ENCODE measurements around the gene ACADM. TPM values are rescaled to one million over a fixed set of nuclear protein-coding genes. Genes with fewer than 3 reads are reported as not detected.
"Not testable (repeated sequence)": the region's sequence is repeated elsewhere in the genome, so short reads cannot be mapped to it uniquely, and the experiment has no call there.

ACADM gene
- 10 to 100 TPM; 31.9 to 33.4 TPM for total RNA-seq
- polyA plus RNA-seq, result 10 to 100 TPM; 49.8 to 67.2 TPM

- DNase-seq, result peak; percentile 77 to 84 (median 79)
- H3K4me1 ChIP-seq (ENCODE audit: insufficient read depth, low read length), result peaks cover 39% of the 10 kb centered on the region
- peak within 1 kb of the TSS; percentile 73 for H3K27ac ChIP-seq (ENCODE audit: low read depth, low read length)
- peaks cover 22 to 49% (median 33%) of the 10 kb centered on the region in 4 donors for H3K4me1 Mint-ChIP-seq
- ChIA-PET POLR2A (ENCODE audit: partially characterized antibody) (interaction anchor here (0.7 to 1.4 kb wide), 3 partner anchors 52 to 64 kb away, joined by 3 read pairs; no protein-coding TSS in a partner anchor), CTCF (ENCODE audit: partially characterized antibody) (no interaction called here)
- H3K9me3 Mint-ChIP-seq, result no peaks in the 10 kb centered on the region
- H3K27me3 ChIP-seq (ENCODE audit: insufficient read depth, low read length), result no peaks in the 10 kb centered on the region
- H3K4me3 ChIP-seq (ENCODE audit: low read length in 2 of 2), result peak within 1 kb of the TSS; percentile 49 to 80
- H3K36me3 ChIP-seq (ENCODE audit: insufficient read depth, low read length), result no peaks in the 10 kb centered on the region
- H3K27ac Mint-ChIP-seq, result peak within 1 kb of the TSS; percentile 93 to 99 (median 97)
- H3K9me3 ChIP-seq (ENCODE audit: control insufficient read depth in 1 of 2, low read length in 2 of 2), result no peaks in the 10 kb centered on the region
- intact Hi-C loops (cut with micrococcal nuclease), result loop anchor here (1.0 to 2.0 kb wide), 3 partner anchors 16 to 1958 kb away; partner anchors contain the start of genes RABGGTB and ZZZ3
- H3K4me3 Mint-ChIP-seq, result peak within 1 kb of the TSS; percentile 96 to 100 (median 99)
- no peaks in the 10 kb centered on the region for H3K27me3 Mint-ChIP-seq
- H3K36me3 Mint-ChIP-seq, result peaks cover 0 to 9% of the 10 kb centered on the region in 2 donors
These were observed at the start of gene ACADM for GRCh38 chr1:75724472-75725022. TSS of gene ACADM (plus strand) at chr1:75724709. CDS start at chr1:75724788, 79 bp downstream.

- H3K4me1 ChIP-seq (ENCODE audit: insufficient read depth, low read length), result no peaks in the 10 kb centered on the region
- no peak for DNase-seq
- H3K36me3 ChIP-seq (ENCODE audit: insufficient read depth, low read length), result no peaks in the 10 kb centered on the region
- H3K27me3 Mint-ChIP-seq, result peaks cover 8% of the 10 kb centered on the region in 2 donors
- no peak overlapping the region for H3K4me3 ChIP-seq (ENCODE audit: low read length in 2 of 2)
- ChIA-PET POLR2A (ENCODE audit: partially characterized antibody) (no interaction called here), CTCF (ENCODE audit: partially characterized antibody) (no interaction called here)
- intact Hi-C loops (cut with micrococcal nuclease), result no loop called here
- H3K4me3 Mint-ChIP-seq, result no peak overlapping the region
- H3K27ac Mint-ChIP-seq, result no peak overlapping the region
- no peak overlapping the region for H3K27ac ChIP-seq (ENCODE audit: low read depth, low read length)
- H3K9me3 Mint-ChIP-seq, result peaks cover 0 to 7% (median 0%) of the 10 kb centered on the region in 8 donors
- no peaks in the 10 kb centered on the region for H3K9me3 ChIP-seq (ENCODE audit: control insufficient read depth in 1 of 2, low read length in 2 of 2)
- H3K27me3 ChIP-seq (ENCODE audit: insufficient read depth, low read length), result no peaks in the 10 kb centered on the region
- H3K36me3 Mint-ChIP-seq, result no peaks in the 10 kb centered on the region
- no peaks in the 10 kb centered on the region for H3K4me1 Mint-ChIP-seq
These were observed 47.1 kb upstream of the ACADM start for GRCh38 chr1:75677443-75677842.

- POLR2A ChIA-PET (ENCODE audit: partially characterized antibody); H3K27ac ChIP-seq (ENCODE audit: low read depth, low read length); H3K27ac Mint-ChIP-seq: not testable (repeated sequence)
These were observed 46.5 kb upstream of the ACADM start for GRCh38 chr1:75677964-75678363.

GRCh38 chr1:75690547-75690946, 34.0 kb upstream of the ACADM start:
- H3K27me3 ChIP-seq (ENCODE audit: insufficient read depth, low read length), result no peaks in the 10 kb centered on the region

More at GRCh38 chr1:75677964-75678363, 46.5 kb upstream of the ACADM start:
- H3K27me3 Mint-ChIP-seq; H3K36me3 ChIP-seq (ENCODE audit: insufficient read depth, low read length); H3K9me3 ChIP-seq (ENCODE audit: control insufficient read depth in 1 of 2, low read length in 2 of 2); H3K4me1 Mint-ChIP-seq; intact Hi-C loops (cut with micrococcal nuclease); H3K4me3 ChIP-seq (ENCODE audit: low read length in 2 of 2); H3K27me3 ChIP-seq (ENCODE audit: insufficient read depth, low read length); CTCF ChIA-PET (ENCODE audit: partially characterized antibody); H3K36me3 Mint-ChIP-seq; DNase-seq; H3K4me1 ChIP-seq (ENCODE audit: insufficient read depth, low read length); H3K4me3 Mint-ChIP-seq; H3K9me3 Mint-ChIP-seq: not testable (repeated sequence)

GRCh38 chr1:75693551-75693950, 31.0 kb upstream of the ACADM start:
- no peaks in the 10 kb centered on the region for H3K4me1 Mint-ChIP-seq
- peaks cover 0 to 6% (median 0%) of the 10 kb centered on the region in 8 donors for H3K9me3 Mint-ChIP-seq
- Histone ChIP-seq H3K36me3 (ENCODE audit: insufficient read depth, low read length) (no peaks in the 10 kb centered on the region), H3K4me1 (ENCODE audit: insufficient read depth, low read length) (no peaks in the 10 kb centered on the region), H3K27me3 (ENCODE audit: insufficient read depth, low read length) (no peaks in the 10 kb centered on the region), H3K9me3 (ENCODE audit: control insufficient read depth in 1 of 2, low read length in 2 of 2) (no peaks in the 10 kb centered on the region), H3K27ac (ENCODE audit: low read depth, low read length) (no peak overlapping the region), H3K4me3 (ENCODE audit: low read length in 2 of 2) (no peak overlapping the region)
- POLR2A ChIA-PET (ENCODE audit: partially characterized antibody), result no interaction called here
- H3K27me3 Mint-ChIP-seq, result peaks cover 8 to 9% of the 10 kb centered on the region in 2 donors
- no peak overlapping the region for H3K27ac Mint-ChIP-seq
- H3K4me3 Mint-ChIP-seq, result no peak overlapping the region
- CTCF ChIA-PET (ENCODE audit: partially characterized antibody), result no interaction called here
- intact Hi-C loops (cut with micrococcal nuclease), result no loop called here
- no peak for DNase-seq
- no peaks in the 10 kb centered on the region for H3K36me3 Mint-ChIP-seq

More at GRCh38 chr1:75690547-75690946, 34.0 kb upstream of the ACADM start:
- POLR2A ChIA-PET (ENCODE audit: partially characterized antibody), result no interaction called here
- CTCF ChIA-PET (ENCODE audit: partially characterized antibody), result no interaction called here
- no peak overlapping the region for H3K4me3 Mint-ChIP-seq
- Histone ChIP-seq H3K27ac (ENCODE audit: low read depth, low read length) (no peak overlapping the region), H3K36me3 (ENCODE audit: insufficient read depth, low read length) (no peaks in the 10 kb centered on the region), H3K4me3 (ENCODE audit: low read length in 2 of 2) (no peak overlapping the region), H3K4me1 (ENCODE audit: insufficient read depth, low read length) (no peaks in the 10 kb centered on the region), H3K9me3 (ENCODE audit: control insufficient read depth in 1 of 2, low read length in 2 of 2) (no peaks in the 10 kb centered on the region)
- H3K27ac Mint-ChIP-seq, result no peak overlapping the region
- peaks cover 0 to 4% (median 2%) of the 10 kb centered on the region in 8 donors for H3K9me3 Mint-ChIP-seq
- H3K4me1 Mint-ChIP-seq, result no peaks in the 10 kb centered on the region
- no peaks in the 10 kb centered on the region for H3K36me3 Mint-ChIP-seq
- H3K27me3 Mint-ChIP-seq, result peaks cover 5% of the 10 kb centered on the region in 2 donors
- DNase-seq, result no peak
- intact Hi-C loops (cut with micrococcal nuclease), result no loop called here

- Mint-ChIP-seq H3K4me3 (no peak overlapping the region), H3K4me1 (no peaks in the 10 kb centered on the region), H3K27me3 (peaks cover 7 to 12% of the 10 kb centered on the region in 2 donors), H3K36me3 (no peaks in the 10 kb centered on the region), H3K9me3 (peaks cover 0 to 2% (median 0%) of the 10 kb centered on the region in 8 donors), H3K27ac (no peak overlapping the region)
- Histone ChIP-seq H3K4me3 (ENCODE audit: low read length in 2 of 2) (no peak overlapping the region), H3K4me1 (ENCODE audit: insufficient read depth, low read length) (no peaks in the 10 kb centered on the region), H3K27me3 (ENCODE audit: insufficient read depth, low read length) (no peaks in the 10 kb centered on the region), H3K9me3 (ENCODE audit: control insufficient read depth in 1 of 2, low read length in 2 of 2) (no peaks in the 10 kb centered on the region), H3K27ac (ENCODE audit: low read depth, low read length) (no peak overlapping the region), H3K36me3 (ENCODE audit: insufficient read depth, low read length) (no peaks in the 10 kb centered on the region)
- no peak for DNase-seq
- ChIA-PET CTCF (ENCODE audit: partially characterized antibody) (no interaction called here), POLR2A (ENCODE audit: partially characterized antibody) (no interaction called here)
- intact Hi-C loops (cut with micrococcal nuclease), result no loop called here
These were observed 28.5 kb upstream of the ACADM start for GRCh38 chr1:75696000-75696399.

- Histone ChIP-seq H3K4me3 (ENCODE audit: low read length in 2 of 2) (no peak overlapping the region), H3K27ac (ENCODE audit: low read depth, low read length) (no peak overlapping the region), H3K4me1 (ENCODE audit: insufficient read depth, low read length) (no peaks in the 10 kb centered on the region), H3K36me3 (ENCODE audit: insufficient read depth, low read length) (no peaks in the 10 kb centered on the region), H3K9me3 (ENCODE audit: control insufficient read depth in 1 of 2, low read length in 2 of 2) (no peaks in the 10 kb centered on the region), H3K27me3 (ENCODE audit: insufficient read depth, low read length) (no peaks in the 10 kb centered on the region)
- CTCF ChIA-PET (ENCODE audit: partially characterized antibody), result no interaction called here
- Mint-ChIP-seq H3K27ac (no peak overlapping the region), H3K27me3 (peaks cover 13 to 18% of the 10 kb centered on the region in 2 donors), H3K4me3 (no peak overlapping the region), H3K9me3 (peaks cover 0 to 8% (median 2%) of the 10 kb centered on the region in 8 donors), H3K4me1 (no peaks in the 10 kb centered on the region), H3K36me3 (no peaks in the 10 kb centered on the region)
- intact Hi-C loops (cut with micrococcal nuclease), result no loop called here
- POLR2A ChIA-PET (ENCODE audit: partially characterized antibody), result no interaction called here
- DNase-seq, result no peak
These were observed 17.3 kb upstream of the ACADM start for GRCh38 chr1:75707191-75707590.
